A673 (cell line): ENCODE data around the gene ZMYND19.

Source experiments
- EZH2 ChIP-seq: fragments of 200-600 bp; sonication (generic); IDR thresholded peaks from 2 replicates; pipeline ENCODE4 v1.6.1; 2017; ENCODE audit warnings: borderline replicate concordance, low read depth, mild to moderate bottlenecking, mixed read lengths, antibody characterized with exemption, low read length; ENCODE audit not compliant: poor library complexity, severe bottlenecking
- TF ChIP-seq, protein P1 (sequence below): fragments of 300-800, 200-600 bp; sonication (generic); conservative IDR thresholded peaks from 2 replicates; pipeline ENCODE4 v1.5.1; 2017; ENCODE audit warnings: low read depth, mild to moderate bottlenecking, antibody characterized with exemption, low read length, moderate library complexity, mixed read lengths

DNA sequence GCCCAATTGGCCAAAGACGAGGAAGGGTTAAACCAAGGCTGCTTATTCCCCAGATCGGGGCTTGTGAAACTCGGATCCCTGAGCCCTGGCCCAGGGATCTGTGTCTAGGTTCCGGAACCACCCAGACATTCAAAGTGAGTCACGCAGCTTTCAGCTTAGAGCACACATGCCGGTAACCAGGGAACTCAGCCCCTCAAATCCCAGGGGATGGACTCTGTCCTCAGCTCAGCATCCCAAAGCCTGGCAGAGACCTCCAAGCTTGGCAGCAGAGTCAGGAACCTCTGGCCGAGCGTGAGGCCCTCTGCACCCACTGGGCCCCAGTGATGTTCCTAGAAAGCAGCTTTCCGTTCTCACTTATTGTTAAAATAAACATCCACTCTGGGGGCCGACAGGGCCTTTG, 45.2 kb downstream of the ZMYND19 start:
- TF ChIP-seq EZH2 = no peak
- TF ChIP-seq, protein P1, sequence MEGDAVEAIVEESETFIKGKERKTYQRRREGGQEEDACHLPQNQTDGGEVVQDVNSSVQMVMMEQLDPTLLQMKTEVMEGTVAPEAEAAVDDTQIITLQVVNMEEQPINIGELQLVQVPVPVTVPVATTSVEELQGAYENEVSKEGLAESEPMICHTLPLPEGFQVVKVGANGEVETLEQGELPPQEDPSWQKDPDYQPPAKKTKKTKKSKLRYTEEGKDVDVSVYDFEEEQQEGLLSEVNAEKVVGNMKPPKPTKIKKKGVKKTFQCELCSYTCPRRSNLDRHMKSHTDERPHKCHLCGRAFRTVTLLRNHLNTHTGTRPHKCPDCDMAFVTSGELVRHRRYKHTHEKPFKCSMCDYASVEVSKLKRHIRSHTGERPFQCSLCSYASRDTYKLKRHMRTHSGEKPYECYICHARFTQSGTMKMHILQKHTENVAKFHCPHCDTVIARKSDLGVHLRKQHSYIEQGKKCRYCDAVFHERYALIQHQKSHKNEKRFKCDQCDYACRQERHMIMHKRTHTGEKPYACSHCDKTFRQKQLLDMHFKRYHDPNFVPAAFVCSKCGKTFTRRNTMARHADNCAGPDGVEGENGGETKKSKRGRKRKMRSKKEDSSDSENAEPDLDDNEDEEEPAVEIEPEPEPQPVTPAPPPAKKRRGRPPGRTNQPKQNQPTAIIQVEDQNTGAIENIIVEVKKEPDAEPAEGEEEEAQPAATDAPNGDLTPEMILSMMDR = no peak
